CD14-positive monocyte (primary cell): Measurements from ENCODE around the gene CPED1. TPM values are rescaled to one million over a fixed set of nuclear protein-coding genes. Genes with fewer than 3 reads are reported as not detected.

Experiments used
- DNase-seq, 3 donors: peaks; one replicate each; pipeline ENCODE4 v3.0.0-alpha.2; 2011 to 2022
- H2AFZ ChIP-seq: 2 replicates; pipeline ENCODE4 v1.6.0; 2012; ENCODE audit warnings: mild to moderate bottlenecking, low read depth, low read length, inconsistent platforms; ENCODE audit not compliant: insufficient read depth, poor library complexity, severe bottlenecking
- H3K27ac ChIP-seq, 2 donors: 1 replicate in 1 of 2; 2 replicates in 1 of 2; pipeline ENCODE4 v1.5.1; 2012 to 2013; ENCODE audit warnings: low read length in 2 of 2, control low read depth in 1 of 2, inconsistent platforms in 1 of 2, low read depth in 1 of 2, mild to moderate bottlenecking in 1 of 2
- H3K27me3 ChIP-seq, 2 donors: one replicate each; pipeline versions ENCODE4 v1.6.0 to v1.6.1; 2011 to 2013; ENCODE audit warnings: low read length in 2 of 2; ENCODE audit not compliant: control insufficient read depth in 2 of 2, insufficient read depth in 2 of 2
- H3K36me3 ChIP-seq, 2 donors: replicated peaks in 1 of 2; 1 replicate in 1 of 2; 2 replicates in 1 of 2; pipeline versions ENCODE4 v1.5.1 to v1.6.1; 2012 to 2013; ENCODE audit warnings: low read length in 2 of 2, control low read depth in 1 of 2, inconsistent platforms in 1 of 2, mild to moderate bottlenecking in 1 of 2; ENCODE audit not compliant: insufficient read depth in 2 of 2, control insufficient read depth in 1 of 2
- H3K4me1 ChIP-seq, 2 donors: 1 replicate in 1 of 2; 2 replicates in 1 of 2; pipeline versions ENCODE4 v1.5.1 to v1.6.1; 2012 to 2013; ENCODE audit warnings: low read length in 2 of 2, control low read depth in 1 of 2, inconsistent platforms in 1 of 2, mild to moderate bottlenecking in 1 of 2, moderate library complexity in 1 of 2; ENCODE audit not compliant: insufficient read depth in 2 of 2, control insufficient read depth in 1 of 2
- H3K4me2 ChIP-seq: replicated peaks from 2 replicates; pipeline ENCODE3; 2012; ENCODE audit warnings: low read length, moderate library complexity, mild to moderate bottlenecking; ENCODE audit not compliant: poor library complexity, severe bottlenecking; ENCODE audit errors: extremely low read depth
- H3K4me3 ChIP-seq, 3 experiments: fragments of 200-600 bp in 1 of 3; sonication (generic) in 1 of 3; replicated peaks in 1 of 3; 1 replicate in 2 of 3; 2 replicates in 1 of 3; pipeline ENCODE4 v1.5.1; 2011 to 2013; ENCODE audit warnings: low read length in 3 of 3, mild to moderate bottlenecking in 3 of 3, control low read depth in 2 of 3, low read depth in 2 of 3, inconsistent platforms in 1 of 3, moderate library complexity in 1 of 3
- H3K79me2 ChIP-seq: 2 replicates; pipeline ENCODE4 v1.6.0; 2012; ENCODE audit warnings: mild to moderate bottlenecking, control low read depth, inconsistent platforms, low read length, moderate library complexity; ENCODE audit not compliant: insufficient read depth
- H3K9ac ChIP-seq: 2 replicates; pipeline ENCODE4 v1.6.0; 2017; ENCODE audit warnings: low read length, mild to moderate bottlenecking; ENCODE audit not compliant: insufficient read depth, poor library complexity, severe bottlenecking
- H3K9me3 ChIP-seq, 2 donors: replicated peaks in 1 of 2; 1 replicate in 1 of 2; 2 replicates in 1 of 2; pipeline versions ENCODE4 v1.5.1 to v1.6.1; 2012 to 2013; ENCODE audit warnings: low read length in 2 of 2, control low read depth in 1 of 2; ENCODE audit not compliant: control insufficient read depth in 1 of 2, insufficient read depth in 1 of 2
- H4K20me1 ChIP-seq: 2 replicates; pipeline ENCODE4 v1.6.0; 2012; ENCODE audit warnings: mild to moderate bottlenecking, low read length, control low read depth, moderate library complexity; ENCODE audit not compliant: insufficient read depth
- H3K27ac Mint-ChIP-seq, 7 donors: one replicate each; pipeline ENCODE4 v1.8.0; 2020; ENCODE audit warnings: mild to moderate bottlenecking in 7 of 7, mixed read lengths in 7 of 7, moderate library complexity in 6 of 7, inconsistent platforms in 2 of 7
- H3K27me3 Mint-ChIP-seq, 3 donors: one replicate each; pipeline ENCODE4 v1.8.0; 2021 to 2022; ENCODE audit warnings: low read depth in 3 of 3, mild to moderate bottlenecking in 3 of 3, mixed read lengths in 3 of 3, moderate library complexity in 3 of 3, inconsistent platforms in 1 of 3
- H3K36me3 Mint-ChIP-seq, 2 donors: one replicate each; pipeline ENCODE4 v1.8.0; 2020; ENCODE audit warnings: mixed read lengths in 2 of 2, inconsistent platforms in 1 of 2, mild to moderate bottlenecking in 1 of 2
- H3K4me1 Mint-ChIP-seq: one replicate; pipeline ENCODE4 v1.8.0; 2020; ENCODE audit warnings: mild to moderate bottlenecking, mixed read lengths
- H3K4me3 Mint-ChIP-seq, 2 donors: one replicate each; pipeline ENCODE4 v1.8.0; 2020; ENCODE audit warnings: mild to moderate bottlenecking in 2 of 2, mixed read lengths in 2 of 2, moderate library complexity in 1 of 2
- H3K9me3 Mint-ChIP-seq, 7 donors: one replicate each; pipeline ENCODE4 v1.8.0; 2020 to 2022; ENCODE audit warnings: mixed read lengths in 7 of 7, mild to moderate bottlenecking in 6 of 7, moderate library complexity in 6 of 7, inconsistent platforms in 2 of 7
- CTCF ChIP-seq: fragments of 200-600 bp; IDR thresholded peaks from one replicate; pipeline ENCODE4 v1.8.0; 2022; ENCODE audit warnings: antibody characterized with exemption, mild to moderate bottlenecking
- WGBS: methylation state at CpG from one replicate; pipeline ENCODE4 v1.1.5; 2013; ENCODE audit warnings: missing lambda C conversion rate; ENCODE audit not compliant: insufficient coverage; 5-methylcytosine and 5-hydroxymethylcytosine counted together
- intact Hi-C, 2 donors: fragments of 100-400 bp; cut with micrococcal nuclease; formaldehyde crosslinking; loops; one replicate each; pipeline versions ENCODE4 v1.15.0 to v1.15.1; 2023
- polyA plus RNA-seq, 3 donors: library from polyadenylated mRNA; depleted of rRNA in 1 of 3; unstranded in 2 of 3; stranded (reverse) in 1 of 3; fragments of 300-500 nt in 2 of 3; fragments of >200 nt in 1 of 3; fragmentation: Illumina TruSeq in 2 of 3; gene quantifications; 1 replicate in 2 of 3; 2 replicates in 1 of 3; pipeline ENCODE4 v1.2.3, GENCODE V29; 2012 to 2021

The CPED1 gene
- polyA plus RNA-seq, 3 donors = 9.8 to 30.0 (median 20.4) TPM

DNA sequence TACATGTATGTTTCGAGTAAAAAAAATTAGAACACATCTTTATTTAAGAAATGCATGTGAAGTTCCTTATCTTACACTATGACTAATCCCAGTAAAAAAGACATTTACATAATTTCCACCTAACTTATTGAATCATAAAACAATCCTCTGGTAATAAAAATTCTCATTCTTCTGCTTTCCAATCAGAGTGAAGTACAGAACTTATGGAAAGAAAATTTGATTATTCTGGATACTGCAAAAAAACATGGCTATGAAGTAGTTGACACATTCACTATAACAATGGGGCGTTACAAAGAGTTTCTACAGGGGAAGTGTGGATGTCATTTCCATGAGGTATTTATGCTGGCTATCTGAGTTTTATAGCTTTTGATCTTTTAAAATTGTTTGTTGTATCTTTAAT, 282.6 kb downstream of the CPED1 start:
- H3K9me3 Mint-ChIP-seq = peaks cover 0 to 5% (median 2%) of the 10 kb centered on the region in 7 donors
- Histone ChIP-seq H3K4me1 (no peaks in the 10 kb centered on the region), H3K36me3 (no peaks in the 10 kb centered on the region), H4K20me1 (no peaks in the 10 kb centered on the region), H3K27ac (no peak overlapping the region), H3K9ac (no peak overlapping the region), H3K4me2 (no peak overlapping the region), H3K79me2 (no peaks in the 10 kb centered on the region), H2AFZ (no peak overlapping the region), H3K27me3 (no peaks in the 10 kb centered on the region), H3K9me3 (no peaks in the 10 kb centered on the region), H3K4me3 (no peak overlapping the region)
- intact Hi-C loops = no loop called here
- H3K27me3 Mint-ChIP-seq = no peaks in the 10 kb centered on the region
- H3K4me3 Mint-ChIP-seq = no peak overlapping the region
- DNase-seq = no peak
- WGBS = no CpG with 5 or more reads among the region's 2 CpGs
- no peaks in the 10 kb centered on the region for H3K4me1 Mint-ChIP-seq
- H3K27ac Mint-ChIP-seq = no peak overlapping the region
- no peak for TF ChIP-seq CTCF
- no peaks in the 10 kb centered on the region for H3K36me3 Mint-ChIP-seq

- no peaks in the 10 kb centered on the region for H3K79me2 ChIP-seq
- Mint-ChIP-seq H3K36me3 (no peaks in the 10 kb centered on the region), H3K9me3 (peaks cover 0 to 5% (median 2%) of the 10 kb centered on the region in 7 donors), H3K4me3 (no peak overlapping the region), H3K27ac (peak overlapping the region in 1 of 7 donors; percentile 1), H3K4me1 (no peaks in the 10 kb centered on the region), H3K27me3 (no peaks in the 10 kb centered on the region)
- no peak overlapping the region for H3K4me3 ChIP-seq
- no peak overlapping the region for H3K9ac ChIP-seq
- H2AFZ ChIP-seq = no peak overlapping the region
- H3K4me2 ChIP-seq = no peak overlapping the region
- DNase-seq = no peak
- H3K27ac ChIP-seq = no peak overlapping the region
- WGBS = 100% methylated on average over 1 of the region's 2 CpGs
- H4K20me1 ChIP-seq = no peaks in the 10 kb centered on the region
- intact Hi-C loops = no loop called here
- no peak for TF ChIP-seq CTCF
- H3K36me3 ChIP-seq = no peaks in the 10 kb centered on the region
- H3K4me1 ChIP-seq = no peaks in the 10 kb centered on the region
- no peaks in the 10 kb centered on the region for H3K9me3 ChIP-seq
- H3K27me3 ChIP-seq = no peaks in the 10 kb centered on the region
These were observed 283.4 kb downstream of the CPED1 start for GRCh38 chr7:121271916-121272315.
